NCI-H2107 treated with DMSO at 0.1 percent for 48 hours (cell line): ENCODE results near the gene KLF13.

Experiments used
- DNase-seq: peaks from one replicate; lab custom pipeline; 2025; ENCODE audit not compliant: unreplicated experiment; lab: John Stamatoyannopoulos, UW

Gene KLF13

DNA sequence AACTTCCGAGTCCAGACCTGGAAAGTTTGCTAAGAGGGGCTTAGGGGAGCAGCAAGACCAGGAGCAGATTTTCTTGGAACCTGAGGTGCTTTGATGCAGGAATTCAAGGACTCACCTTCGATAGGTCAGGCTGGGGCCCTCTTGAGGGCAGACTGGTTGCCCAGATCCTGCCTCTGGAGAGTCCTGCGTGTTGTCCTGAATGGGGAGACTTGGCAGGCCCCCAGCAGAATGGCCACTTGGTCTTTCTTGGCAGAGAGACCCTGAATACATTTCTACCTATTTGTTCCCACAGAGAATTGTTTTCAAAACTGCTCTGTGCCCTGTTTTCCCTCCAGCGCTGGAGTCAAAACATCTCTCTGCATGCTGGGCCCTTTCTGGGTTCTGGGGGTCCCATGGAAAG, 4.2 kb downstream of the KLF13 start:
- no peak for DNase-seq

DNA sequence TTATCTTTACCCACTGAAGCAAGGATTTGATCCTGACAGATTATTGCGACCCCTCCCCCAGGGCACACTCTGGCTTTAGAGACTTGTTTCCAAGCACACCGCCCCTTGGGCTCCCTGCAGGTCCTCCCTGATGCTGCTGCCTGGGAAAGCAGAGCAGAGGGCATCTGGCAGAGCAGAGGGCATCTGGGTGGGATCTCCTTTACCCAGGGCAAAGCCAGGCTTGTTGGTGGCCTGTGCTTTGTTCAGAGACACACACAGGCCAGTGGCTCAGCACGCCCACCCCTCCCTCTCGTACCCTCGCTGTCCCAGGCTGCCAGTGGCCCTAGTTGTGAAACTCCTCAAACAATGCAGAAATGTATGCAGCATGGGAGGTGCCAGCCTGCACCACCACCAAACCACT, 4.8 kb downstream of the KLF13 start:
- no peak for DNase-seq

- DNase-seq = no peak
Observed at GRCh38 chr15:31332020-31332680, 5.5 kb downstream of the KLF13 start.

GRCh38 chr15:31332681-31333071, 6.0 kb downstream of the KLF13 start:
- DNase-seq = no peak

GRCh38 chr15:31333119-31333518, 6.5 kb downstream of the KLF13 start:
- DNase-seq = no peak

DNA sequence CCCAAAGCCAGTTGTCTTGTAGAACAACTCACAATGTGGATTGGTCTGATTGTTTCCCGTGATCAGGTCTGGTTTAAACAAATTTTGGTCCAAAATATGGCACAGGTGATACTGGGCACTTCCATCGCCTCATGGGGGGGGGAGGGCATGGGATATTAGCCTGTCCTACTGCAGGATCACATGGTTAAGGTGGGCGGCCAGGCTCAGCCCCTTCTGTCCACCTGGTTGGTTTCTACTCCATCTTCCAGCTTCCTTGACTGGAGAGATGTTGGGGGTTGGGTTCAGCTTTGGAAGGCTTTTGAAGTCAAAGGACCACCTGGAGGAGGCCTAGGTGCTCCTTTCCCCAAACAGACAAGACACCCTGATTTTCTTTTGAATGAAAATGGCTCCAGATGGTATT, 7.2 kb downstream of the KLF13 start:
- DNase-seq = no peak

GRCh38 chr15:31335989-31336592, 9.5 kb downstream of the KLF13 start:
- DNase-seq = no peak

DNA sequence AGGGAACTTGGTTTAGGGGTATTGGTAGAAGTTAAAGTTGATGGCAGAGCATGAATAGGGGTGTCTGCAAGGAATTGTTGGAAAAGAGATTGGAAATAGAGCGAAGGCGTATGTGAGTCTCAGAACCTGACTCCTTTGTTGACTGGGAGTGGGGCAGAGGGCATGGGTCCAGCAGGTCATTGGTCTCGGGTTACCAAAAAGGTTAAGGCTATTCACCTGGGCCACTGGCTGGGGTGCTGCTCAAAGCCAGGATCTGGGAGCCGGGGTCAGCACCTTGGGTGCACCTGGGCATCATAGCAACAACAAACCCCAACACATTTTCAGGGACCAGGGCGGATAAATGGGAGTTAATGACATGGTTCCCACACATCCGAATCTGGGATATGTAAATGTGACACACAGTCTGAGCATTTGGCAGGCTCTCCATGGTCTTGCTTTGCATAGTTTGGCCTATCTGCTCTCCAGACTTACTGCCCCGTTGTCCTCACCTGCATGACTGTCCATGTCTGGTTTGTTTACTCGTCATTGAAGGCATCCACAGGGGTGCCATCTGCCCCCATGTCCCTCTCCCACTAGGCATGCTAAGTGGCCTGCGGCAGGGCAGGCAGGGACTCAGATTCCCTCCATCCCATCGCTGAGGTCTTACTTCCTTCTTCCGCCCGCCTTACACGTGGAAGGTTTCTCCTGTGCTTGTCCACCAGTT, 10.1 kb downstream of the KLF13 start:
- DNase-seq = no peak

DNA sequence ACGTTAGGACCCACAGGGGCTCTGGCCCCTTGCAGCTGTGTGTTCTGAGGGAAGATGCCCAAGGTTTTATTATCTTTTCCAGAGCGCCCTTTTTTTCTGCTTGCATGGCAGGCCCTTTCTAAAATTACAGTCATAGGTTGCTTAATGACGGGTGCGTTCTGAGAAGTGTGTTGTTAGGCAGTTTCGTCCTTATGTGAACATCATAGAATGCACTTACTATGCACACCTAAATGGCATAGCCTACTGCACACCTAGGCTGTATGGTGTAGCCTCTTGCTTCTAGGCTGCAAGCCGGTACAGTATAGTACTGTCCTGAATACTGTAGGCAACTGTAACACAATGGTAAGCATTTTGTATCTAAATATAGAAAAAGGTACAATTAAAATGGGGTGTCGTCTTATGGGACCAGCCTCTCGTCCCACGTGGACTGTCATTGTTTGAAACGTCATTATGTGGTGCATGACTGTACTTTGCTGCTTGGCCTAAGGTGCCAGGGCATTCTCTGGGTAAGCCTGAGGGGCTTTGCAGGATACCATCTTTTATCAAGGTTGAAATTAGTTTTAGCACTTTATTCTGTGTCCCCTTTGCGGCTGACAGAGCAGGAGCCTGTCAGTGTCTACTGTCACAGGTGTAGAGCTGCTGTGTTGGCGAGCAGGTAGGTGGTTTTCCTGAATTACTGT, 10.9 kb downstream of the KLF13 start:
- no peak for DNase-seq

- DNase-seq = no peak
Observed at GRCh38 chr15:31338318-31338878, 11.8 kb downstream of the KLF13 start.

DNA sequence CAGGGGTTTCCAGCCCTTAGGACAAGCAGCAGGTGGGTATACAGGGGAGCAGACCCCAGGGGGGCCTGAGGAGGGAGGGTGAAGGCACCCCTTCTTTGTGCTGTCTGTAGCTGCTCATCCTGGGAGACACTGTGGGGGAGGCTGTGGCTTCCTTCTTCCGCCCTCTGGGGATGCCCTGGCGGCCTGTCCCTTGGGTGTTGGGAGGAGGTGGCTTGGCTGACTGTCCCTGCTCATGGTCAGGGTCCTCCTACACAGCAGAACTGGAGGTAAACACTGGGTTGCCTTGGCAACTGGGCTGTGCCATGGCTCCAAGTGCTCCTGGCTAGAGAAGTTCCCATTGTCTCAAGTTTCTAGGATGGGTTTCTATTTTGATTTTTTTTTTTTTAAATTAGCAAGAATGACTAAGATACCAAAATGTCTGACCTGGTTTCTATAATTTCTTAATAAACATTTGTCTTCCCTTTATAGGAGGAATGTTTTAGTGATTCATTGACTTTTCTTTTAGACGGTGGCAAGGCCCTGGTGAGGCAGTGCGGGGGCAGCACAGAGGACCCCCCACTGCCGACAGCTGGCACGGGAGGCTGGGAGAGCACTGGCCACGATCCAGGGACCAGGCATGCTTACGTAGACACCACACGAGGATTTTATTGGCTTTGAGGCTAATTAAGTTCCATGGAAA, 12.4 kb downstream of the KLF13 start:
- DNase-seq = peak; percentile 41

GRCh38 chr15:31339558-31339895, 12.9 kb downstream of the KLF13 start:
- DNase-seq = no peak

DNA sequence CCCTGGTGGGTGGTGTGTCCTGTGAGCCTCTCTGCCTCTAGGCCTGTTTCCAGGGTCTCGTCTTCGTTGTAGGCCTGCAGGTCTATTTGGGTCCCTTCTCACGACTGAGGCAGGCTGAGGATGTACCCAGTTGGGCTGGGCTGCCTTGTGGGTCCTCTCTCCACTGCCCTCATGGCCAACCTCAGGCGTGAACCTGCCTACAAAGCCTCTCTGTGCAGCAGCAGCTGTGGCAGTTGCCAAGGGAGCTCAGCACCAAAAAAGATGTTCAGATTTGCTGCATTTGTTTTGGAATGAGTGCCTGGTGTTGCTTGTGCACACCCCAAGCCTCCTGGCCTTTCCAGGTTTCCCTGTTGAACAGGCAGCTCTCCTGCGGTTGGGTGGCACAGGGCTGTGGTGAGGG, 13.4 kb downstream of the KLF13 start:
- no peak for DNase-seq

DNA sequence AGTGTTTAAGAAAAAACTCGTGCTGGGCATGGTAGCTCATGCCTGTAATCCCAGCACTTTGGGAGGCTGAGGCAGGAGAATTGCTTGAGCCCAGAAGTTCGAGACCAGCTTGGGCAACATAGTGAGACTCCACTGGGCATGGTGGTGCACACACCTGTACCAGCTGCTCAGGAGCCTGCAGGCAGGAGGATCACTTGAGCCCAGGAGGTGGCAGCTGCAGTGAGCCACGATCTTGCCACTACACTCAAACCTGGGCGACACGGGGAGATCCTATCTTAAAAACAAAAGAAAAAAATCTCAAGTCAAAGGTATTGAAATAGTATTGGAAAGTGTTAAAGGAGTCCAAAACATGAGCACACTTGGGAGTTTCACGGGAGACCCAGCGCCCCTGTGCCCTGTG, 14.0 kb downstream of the KLF13 start:
- no peak for DNase-seq

GRCh38 chr15:31341071-31341470, 14.4 kb downstream of the KLF13 start:
- no peak for DNase-seq

DNA sequence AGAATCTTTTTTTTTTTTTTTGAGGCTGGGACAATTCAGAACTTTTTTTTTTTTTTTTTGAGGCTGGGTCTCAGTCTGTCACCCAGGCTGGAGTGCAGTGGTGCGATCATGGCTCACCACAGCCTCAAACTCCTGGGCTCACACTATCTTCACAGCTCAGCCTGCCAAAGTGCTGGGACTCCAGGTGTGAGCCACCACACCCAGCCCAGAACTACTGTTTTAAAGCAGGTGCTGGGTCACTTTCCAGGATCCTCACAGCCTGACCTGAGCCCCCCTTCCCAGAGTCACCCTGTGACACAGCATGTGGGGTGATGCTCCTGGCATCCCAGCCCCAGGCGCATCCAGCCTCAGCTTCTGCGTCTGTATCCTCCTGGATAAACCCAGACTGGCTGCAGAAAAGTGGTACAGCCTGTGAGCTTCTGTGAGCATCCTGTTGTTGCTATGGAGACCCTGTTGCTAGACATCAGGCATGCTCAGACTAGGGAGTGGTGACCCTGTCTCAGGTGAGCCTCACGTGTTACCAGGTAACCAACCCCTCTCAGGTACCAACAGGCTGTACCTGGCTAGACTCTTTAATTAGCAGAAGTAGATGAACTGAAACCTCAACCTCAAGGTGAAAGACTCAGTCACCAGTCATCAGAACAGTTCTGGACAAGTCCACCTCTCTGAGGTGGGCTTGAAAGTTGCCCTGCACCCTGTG, 15.0 kb downstream of the KLF13 start:
- DNase-seq = no peak

DNA sequence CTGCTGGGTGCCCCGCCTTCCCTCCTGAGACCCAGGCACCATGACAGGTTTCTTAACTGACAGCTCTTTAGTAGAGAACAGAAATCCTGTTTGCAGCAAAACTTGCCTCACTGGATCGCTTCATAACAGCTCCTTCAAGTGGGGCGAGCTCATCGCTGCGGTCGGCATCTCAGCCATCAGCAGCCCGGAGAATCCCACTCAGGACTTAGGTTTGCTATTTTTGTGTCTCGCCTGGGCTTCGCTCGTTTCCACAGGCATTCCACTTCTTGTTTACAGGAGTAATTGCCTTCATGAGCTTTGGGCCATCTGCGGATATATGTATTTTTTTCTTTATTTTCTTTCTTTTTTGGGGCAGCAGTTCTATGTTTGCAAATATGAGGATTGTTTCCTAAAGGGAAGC, 15.7 kb downstream of the KLF13 start:
- no peak for DNase-seq

GRCh38 chr15:31342781-31343626, 16.4 kb downstream of the KLF13 start:
- no peak for DNase-seq

- DNase-seq = no peak
Observed at GRCh38 chr15:31343831-31344230, 17.2 kb downstream of the KLF13 start.

DNA sequence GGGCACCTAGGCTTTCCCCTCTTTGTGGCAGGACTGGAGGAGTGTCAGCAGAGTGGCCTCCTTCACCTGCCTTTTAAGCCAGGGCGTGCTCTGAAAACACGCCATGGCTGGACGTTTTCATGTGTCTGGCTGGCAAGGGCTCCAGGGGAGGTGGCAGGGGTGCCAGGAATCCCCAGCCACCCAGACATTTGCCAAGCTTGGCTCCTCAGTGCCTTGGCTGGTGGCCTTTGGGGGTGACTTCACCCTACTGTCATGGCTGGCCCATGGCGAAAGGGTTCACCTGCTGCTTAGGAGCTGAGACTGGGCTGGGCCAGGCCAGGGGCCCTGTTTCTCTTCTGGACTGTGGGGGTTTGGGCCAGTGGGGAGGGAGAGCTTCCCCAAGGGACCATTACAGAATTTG, 17.6 kb downstream of the KLF13 start:
- DNase-seq = no peak
